Activated CD4-positive, alpha-beta T cell treated with anti-CD3 and anti-CD28 coated beads for 24 hours (primary cell): Measurements from ENCODE around the gene ZDHHC1.
"Not testable (repeated sequence)": the region's sequence is repeated elsewhere in the genome, so short reads cannot be mapped to it uniquely, and the experiment has no call there.

Experiments used
- DNase-seq, 2 donors: peaks; one replicate each; pipeline ENCODE4 v3.0.0-alpha.2; 2020; ENCODE audit warnings: low read depth in 2 of 2

Gene ZDHHC1

DNA sequence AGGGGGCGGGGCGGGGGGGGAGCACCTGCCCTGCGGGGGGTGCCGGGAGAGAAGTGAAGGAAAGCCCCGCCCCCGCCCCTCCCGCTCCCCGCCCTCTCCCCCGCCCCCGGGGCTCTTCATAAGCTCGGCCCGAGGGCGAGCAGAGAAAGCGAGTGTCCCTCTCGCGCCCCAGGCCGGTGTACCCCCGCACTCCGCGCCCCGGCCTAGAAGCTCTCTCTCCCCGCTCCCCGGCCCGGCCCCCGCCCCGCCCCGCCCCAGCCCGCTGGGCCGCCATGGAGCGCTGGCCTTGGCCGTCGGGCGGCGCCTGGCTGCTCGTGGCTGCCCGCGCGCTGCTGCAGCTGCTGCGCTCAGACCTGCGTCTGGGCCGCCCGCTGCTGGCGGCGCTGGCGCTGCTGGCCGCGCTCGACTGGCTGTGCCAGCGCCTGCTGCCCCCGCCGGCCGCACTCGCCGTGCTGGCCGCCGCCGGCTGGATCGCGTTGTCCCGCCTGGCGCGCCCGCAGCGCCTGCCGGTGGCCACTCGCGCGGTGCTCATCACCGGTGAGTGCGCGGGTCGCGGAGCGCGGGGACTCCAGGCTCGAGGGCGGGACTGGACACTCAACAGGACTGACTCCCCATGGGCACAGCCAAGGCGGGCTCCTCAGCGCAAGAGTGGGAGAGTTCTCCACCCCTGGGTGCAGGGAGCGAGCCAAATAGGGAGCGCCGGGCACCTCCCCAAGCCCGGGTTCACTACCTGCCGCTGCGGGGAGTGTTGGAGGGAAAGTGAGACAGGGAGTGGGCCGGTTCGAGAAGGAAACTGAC lies 14.9 kb upstream of the ZDHHC1 start, which contains the start of gene HSD11B2:
Gene HSD11B2, plus strand, starts transcription at position 145 of the 798 bp plus-strand sequence. Its CDS starts 128 bp downstream, at position 273.
- no peak for DNase-seq

DNA sequence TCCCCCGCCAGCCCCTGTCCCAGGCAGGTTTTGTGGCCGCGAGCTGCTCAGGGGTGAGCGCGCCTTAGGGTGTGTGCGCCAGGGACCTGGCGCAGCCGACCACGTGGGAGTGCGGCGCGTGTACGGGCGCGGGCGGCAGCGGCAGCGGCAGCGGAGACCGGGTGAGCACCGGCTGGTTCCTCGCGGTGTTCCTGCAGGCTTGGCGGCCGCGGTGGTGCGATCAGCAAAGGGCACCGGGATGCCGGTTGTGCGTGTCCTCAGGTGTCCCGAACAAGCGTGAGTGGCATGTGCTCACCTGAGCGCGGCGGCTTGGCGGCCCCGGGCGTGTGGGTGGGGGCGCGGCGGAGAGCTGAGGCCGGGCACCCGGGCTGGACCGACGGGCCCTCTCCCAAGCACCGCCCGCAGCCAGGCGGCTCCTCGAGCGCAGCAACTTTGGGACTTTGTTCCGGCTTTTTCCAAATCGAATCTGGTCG lies 14.3 kb upstream of the ZDHHC1 start:
- no peak for DNase-seq

GRCh38 chr16:67429799-67430503 lies 13.7 kb upstream of the ZDHHC1 start:
- no peak for DNase-seq

DNA sequence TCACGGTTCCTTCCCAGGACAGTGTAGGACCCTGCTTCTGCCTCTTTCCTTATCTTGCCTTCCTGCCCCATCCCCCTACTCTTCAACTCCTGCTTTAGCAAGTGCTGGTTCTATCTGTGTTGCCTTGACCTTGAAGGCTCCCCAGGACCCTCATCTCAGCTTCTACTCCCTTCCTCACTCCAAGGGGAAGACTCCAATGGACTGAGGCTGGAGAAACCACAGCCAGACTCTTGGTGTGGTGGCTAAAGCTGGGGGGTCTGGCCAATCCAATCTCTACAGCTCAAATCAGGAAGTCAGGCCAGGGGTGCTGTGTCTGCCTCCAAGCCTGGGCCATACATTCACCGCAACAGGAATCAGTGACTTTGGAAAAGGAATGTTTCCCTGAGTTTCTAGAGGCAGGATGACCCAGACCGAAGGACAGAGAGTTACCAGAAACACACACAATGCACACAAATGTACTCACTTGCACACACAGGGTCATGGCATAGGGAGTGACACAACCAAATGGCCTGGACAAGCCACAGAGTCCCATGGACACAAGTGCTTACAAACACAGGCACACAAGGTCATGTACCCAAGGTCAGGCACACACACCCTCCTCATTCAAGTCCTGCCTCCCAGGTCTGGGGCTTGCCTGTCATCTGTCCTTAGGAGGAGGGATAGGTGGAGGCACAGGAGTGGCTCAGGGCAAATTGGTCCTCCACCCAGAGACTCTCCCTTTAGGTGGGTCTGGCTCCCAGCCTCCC lies 12.9 kb upstream of the ZDHHC1 start:
- no peak for DNase-seq

DNA sequence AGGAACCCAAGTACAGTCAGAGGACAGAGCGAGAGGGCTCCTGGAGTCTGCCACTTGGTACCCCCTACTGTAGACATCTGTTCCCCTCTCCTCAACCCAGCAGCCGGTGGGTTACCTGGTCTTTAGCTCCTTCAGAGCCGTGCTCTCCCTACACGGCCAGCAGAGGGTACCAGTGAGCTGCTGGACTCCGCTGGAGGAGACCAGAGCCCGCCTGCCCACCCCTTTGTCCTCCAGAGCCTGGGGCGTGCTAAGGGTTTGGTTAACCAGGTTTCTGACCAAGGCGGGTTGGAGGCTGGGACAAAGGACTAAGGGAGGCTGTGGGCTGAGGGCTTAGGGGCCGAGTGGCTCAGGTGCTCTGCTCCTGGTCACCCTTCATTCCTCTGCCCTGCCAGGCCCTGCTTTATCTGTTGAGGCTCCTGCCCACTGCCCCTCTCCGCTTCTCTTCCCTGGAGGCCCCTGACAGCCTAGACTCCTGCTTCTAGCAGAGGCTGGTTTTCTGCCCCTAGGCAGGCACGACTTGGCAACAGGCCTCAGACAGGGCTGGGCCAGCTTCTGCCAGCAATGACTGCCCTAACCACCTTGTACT lies 12.0 kb upstream of the ZDHHC1 start:
- DNase-seq: peak; percentile 37 to 39

DNA sequence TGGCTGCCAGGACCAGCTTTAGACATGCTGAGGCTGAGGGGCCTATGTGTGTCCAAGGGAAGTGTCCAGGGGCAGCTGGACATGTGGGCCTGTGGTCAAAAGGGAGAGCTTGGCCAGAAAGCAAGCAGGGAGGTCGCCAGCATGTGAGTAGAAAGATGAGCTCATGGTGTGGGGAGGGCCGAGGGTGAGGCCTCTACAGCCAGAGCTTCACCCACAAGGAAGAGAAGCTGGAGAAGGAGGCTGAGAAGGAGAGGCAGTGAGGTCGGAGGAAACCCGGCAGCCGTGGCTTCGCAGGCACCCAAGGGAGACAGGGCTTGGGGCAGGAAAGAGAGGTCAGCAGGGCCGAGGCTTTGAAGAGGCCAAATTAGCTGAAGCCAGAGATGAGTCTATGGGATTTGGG lies 10.7 kb upstream of the ZDHHC1 start:
- DNase-seq: no peak

- no peak for DNase-seq
These were observed 9.7 kb upstream of the ZDHHC1 start for GRCh38 chr16:67426022-67426421.

- DNase-seq: no peak
These were observed 9.3 kb upstream of the ZDHHC1 start for GRCh38 chr16:67425580-67425979.

DNA sequence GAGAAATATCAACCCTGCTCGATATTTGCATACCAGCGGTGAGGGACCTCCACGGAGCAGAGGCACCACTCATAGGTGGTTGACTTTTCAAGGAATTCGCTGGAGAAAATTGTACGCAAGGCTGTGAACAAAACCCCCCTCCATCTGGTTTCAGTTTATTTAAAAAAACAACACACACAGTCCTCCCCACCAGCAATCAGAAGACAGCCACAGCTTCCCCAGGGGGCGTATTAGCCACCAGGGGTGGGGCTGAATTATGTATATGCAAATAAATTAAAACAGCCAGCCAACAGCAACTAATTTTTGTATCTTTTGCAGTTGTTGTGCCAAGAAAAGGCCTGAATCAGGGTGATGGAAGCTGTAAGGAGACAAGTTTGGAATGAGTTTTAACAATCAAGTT lies 8.8 kb upstream of the ZDHHC1 start:
- no peak for DNase-seq

- no peak for DNase-seq
These were observed 8.0 kb upstream of the ZDHHC1 start for GRCh38 chr16:67424261-67424615.

DNA sequence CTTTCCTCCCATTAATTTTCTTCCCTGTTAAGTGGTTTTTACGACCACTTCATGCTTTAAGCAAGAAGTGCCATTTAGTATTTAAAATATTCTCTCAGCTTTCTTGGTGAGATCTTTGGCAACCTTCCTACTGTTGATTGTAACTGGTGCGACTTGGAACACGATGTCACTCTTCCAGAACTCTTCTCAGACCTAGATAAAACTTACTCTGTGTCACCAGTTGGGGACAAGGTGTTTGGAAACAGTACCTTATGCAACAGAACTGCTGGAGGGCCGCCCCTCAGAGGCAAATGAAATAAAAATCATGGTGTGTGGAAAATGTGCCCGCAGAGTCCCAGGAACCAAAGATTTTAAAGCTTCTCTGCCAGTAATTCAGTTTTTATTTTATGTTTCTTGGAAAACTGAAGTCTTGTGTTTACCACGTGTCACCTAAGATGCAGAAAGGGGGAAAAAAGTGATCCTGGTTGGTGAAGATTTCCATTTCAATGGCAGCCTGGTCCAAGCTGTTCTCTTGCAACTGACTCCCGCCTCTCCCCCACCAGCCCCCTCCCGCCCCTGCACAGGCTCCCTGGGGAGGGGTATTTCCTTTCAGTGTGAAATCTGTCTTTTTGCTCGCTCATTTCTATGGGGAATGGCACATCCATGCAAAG lies 7.5 kb upstream of the ZDHHC1 start:
- DNase-seq: no peak

- DNase-seq: no peak
These were observed 6.7 kb upstream of the ZDHHC1 start for GRCh38 chr16:67423015-67423414.

DNA sequence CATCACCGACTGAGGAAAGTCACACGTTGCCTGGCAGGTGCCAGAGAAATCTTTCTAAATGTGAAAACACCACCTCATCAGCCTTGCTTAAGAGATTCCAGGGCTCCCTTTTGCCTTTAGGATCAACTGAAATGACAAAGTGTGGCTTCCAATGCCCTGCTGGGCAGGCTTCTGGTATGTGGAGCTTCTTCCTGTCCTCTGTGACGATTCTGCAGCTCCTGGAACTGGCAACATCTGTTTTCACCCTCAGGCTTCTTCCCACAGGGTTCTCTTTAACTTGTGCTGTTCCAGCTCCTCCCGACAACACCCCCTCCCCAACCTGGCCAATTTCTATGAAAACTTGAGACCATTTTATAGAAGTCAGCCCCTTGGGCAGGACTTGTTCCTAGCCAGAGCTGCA lies 4.8 kb upstream of the ZDHHC1 start:
- no peak for DNase-seq

DNA sequence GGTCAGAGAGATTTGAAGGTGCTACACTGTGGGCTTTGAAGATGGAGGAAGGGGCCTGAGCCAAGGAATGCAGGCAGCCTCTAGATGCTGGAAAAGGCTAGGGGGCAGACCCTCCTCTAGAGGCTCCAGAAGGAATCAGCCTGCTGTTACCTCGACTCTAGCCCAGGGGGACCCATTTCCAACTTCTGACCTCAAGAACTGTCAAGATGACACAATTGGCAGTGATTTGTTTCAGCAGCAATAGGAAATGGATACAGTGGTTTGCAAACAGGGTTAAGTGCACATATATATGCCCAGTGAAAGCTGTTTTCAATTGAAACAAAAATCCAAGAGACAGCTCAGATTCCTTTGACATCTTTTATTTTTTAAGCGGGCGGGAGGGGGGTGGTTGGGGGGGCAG lies 3.7 kb upstream of the ZDHHC1 start:
- no peak for DNase-seq

DNA sequence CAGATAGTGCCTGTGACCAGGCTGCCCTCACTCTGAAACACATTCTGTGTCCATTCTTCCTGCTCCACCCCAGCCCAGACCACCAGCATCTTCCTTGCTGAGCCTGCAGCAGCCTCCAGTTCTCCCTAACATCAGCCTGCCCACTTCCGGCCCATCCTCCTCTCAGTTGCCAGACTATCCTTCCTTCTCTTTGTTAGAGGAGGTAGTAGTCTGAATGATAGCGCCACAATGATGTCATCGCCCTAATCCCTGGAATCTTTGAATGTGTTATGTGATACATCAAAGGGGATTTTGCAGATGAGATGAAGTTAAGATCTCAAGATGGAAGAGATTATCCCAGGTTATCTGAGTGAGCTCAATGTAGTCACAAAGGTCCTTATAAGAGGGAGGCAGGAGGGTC lies 3.2 kb upstream of the ZDHHC1 start:
- no peak for DNase-seq

DNA sequence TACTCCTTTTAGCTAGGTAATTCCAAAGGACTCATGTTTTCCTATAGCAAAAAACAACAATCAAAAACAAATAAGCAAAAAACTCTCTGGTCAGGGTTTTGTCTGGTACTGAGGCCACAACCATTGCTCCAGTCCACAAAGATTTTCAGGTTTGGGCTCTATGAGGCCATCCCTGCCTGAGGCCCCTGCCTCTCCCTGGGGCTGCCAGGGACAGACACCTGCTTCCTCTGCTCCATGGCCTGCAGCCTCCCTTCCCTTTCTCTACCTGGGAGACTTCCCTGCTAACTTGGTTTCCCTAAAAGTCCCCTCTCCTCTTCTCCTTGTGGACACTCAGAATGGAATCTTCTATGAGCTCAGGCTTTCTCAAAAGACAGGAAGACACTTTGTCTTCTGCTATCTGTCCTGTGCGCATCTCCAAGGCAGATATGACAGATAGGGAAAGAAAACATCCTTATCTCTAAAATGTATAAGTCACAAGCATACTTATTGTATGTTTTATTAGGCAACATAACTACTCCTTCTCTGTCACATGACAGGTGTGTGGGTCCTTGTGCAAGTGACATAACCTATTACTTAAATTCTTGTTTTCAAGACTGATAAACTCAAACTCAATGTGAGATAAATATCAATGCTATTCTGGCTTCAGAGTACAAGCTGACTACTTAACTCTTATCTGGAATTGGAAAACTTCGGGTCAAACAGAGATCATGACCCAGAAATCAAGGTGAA lies 1.2 kb upstream of the ZDHHC1 start:
- DNase-seq: no peak

- DNase-seq: not testable (repeated sequence)
These were observed 856 bp downstream of the ZDHHC1 start for GRCh38 chr16:67415421-67415820.

DNA sequence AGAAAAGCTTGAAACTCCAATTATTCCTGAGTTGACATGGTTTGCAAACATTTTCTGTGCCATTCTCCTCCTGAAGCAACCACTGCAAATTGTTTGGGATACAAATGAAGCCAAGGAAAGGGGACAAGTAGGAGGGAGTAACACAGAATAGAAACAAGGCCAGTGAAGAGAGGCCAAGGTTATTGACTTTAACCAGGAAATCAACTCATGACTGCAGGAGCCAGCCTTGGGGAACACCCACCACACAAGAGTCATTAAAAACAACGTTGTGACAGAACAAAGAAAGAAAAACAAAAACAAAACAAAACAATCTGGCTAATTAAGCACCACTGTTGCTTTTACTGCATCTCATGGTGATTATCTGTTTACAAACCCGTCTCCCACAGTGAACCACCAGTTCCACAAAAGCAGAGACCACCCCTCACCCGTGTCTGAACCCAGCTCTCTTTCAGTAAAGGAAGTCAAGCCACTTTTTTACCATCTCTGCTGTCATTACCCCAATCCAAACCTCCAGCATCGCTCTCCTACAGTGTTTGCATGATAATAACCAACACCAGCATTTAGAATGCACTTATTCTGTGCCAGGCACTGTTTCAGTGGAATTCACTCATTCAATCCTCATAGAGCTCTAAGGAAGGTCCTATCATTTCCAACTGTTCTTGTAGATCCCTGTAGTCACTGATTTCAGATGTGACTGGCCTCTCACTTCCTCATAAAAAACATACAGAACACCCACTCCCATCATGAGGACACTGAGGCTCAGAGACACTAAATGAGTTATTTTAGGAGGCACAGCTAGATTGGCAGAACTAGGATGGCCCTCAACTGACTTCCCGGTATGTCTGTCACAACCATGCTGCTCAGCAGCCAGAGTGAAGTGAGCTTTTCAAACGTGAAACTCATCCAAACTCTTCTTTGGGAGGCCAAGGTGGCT lies 2.0 kb downstream of the ZDHHC1 start:
- no peak for DNase-seq

- no peak for DNase-seq
These were observed 4.0 kb downstream of the ZDHHC1 start for GRCh38 chr16:67412294-67412693.

- DNase-seq: no peak
These were observed 4.9 kb downstream of the ZDHHC1 start for GRCh38 chr16:67411339-67411738.
